PC-3 (cell line): ENCODE measurements around the gene BTN1A1.

ENCODE experiments used
- EZH2 ChIP-seq: fragments of 300-600 bp; sonication (generic); IDR thresholded peaks from one replicate; pipeline ENCODE4 v1.6.1; 2017; ENCODE audit warnings: antibody characterized with exemption, mild to moderate bottlenecking, low read length; ENCODE audit not compliant: unreplicated experiment
- EZH2phosphoT487 ChIP-seq: fragments of 300-600 bp; sonication (generic); IDR thresholded peaks from 2 replicates; pipeline ENCODE4 v1.6.1; 2018; ENCODE audit warnings: mild to moderate bottlenecking, antibody characterized with exemption, low read length, borderline replicate concordance
- TF ChIP-seq, protein P1 (sequence below): fragments of 300-600 bp; sonication (generic); conservative IDR thresholded peaks from 2 replicates; pipeline ENCODE4 v1.5.1; 2017; ENCODE audit warnings: antibody characterized with exemption, low read depth, mild to moderate bottlenecking, low read length

DNA sequence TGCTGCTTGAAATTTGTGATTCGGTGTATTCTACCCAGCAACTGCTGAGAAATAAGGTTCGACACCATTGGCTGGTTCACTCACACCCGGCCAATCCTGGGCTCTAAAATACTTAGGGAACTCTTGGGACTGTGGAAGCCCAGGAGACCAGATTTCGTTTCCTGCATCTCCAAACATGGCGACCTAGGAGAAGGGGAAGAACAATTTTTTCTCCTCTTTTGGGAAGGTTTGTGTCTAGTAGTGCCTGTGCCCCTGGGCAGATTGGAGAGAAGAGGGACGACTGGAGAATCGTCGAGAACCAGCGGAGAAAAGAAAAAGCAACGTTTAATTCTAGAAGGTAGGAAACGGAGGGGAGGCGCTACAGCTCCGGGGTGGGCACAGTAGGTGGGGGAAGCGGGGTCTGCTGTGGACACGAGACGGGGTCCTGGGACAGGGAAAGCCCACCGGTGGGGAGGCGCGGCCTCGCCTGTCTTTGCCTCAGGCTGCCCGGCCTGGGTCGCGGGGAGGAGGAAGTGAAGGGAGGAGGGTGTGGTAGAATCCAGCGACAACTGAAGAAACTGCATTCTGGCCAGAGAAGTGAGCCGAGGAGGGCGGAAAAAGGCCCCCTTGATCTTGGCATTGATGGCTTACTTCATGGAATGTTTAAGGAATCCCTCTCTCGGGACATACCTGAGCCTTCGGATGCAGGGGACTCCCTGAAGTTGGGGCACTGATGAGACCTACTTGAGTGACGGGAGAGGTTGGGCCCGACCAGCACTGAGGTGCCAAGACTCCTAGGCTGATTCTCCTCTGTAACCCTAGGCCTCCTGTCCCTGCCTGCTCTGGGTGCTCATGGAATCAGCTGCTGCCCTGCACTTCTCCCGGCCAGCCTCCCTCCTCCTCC lies 42.1 kb upstream of the BTN1A1 start, which contains the start of gene BTN2A1:
- TF ChIP-seq, protein P1, sequence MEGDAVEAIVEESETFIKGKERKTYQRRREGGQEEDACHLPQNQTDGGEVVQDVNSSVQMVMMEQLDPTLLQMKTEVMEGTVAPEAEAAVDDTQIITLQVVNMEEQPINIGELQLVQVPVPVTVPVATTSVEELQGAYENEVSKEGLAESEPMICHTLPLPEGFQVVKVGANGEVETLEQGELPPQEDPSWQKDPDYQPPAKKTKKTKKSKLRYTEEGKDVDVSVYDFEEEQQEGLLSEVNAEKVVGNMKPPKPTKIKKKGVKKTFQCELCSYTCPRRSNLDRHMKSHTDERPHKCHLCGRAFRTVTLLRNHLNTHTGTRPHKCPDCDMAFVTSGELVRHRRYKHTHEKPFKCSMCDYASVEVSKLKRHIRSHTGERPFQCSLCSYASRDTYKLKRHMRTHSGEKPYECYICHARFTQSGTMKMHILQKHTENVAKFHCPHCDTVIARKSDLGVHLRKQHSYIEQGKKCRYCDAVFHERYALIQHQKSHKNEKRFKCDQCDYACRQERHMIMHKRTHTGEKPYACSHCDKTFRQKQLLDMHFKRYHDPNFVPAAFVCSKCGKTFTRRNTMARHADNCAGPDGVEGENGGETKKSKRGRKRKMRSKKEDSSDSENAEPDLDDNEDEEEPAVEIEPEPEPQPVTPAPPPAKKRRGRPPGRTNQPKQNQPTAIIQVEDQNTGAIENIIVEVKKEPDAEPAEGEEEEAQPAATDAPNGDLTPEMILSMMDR, result no peak; the same call in 1 of the 2 replicates
- TF ChIP-seq EZH2, result no peak
- no peak for TF ChIP-seq EZH2phosphoT487
